Stimulated activated CD8-positive, alpha-beta memory T cell treated with anti-CD3 and anti-CD28 coated beads, Interleukin-7, amount 100 ng/mL, for 4 hours (primary cell): ENCODE results near the gene ERGIC1.
"Not testable (repeated sequence)": the region's sequence is repeated elsewhere in the genome, so short reads cannot be mapped to it uniquely, and the experiment has no call there.

ENCODE experiments used
- DNase-seq, 2 donors: peaks; one replicate each; pipeline ENCODE4 v3.0.0-alpha.2; 2020; ENCODE audit warnings: low read depth in 2 of 2

ERGIC1 gene

GRCh38 chr5:172833686-172834414, at the start of gene ERGIC1:
Gene ERGIC1, plus strand, starts transcription at chr5:172834251. Its CDS starts 163 bp downstream, at chr5:172834414.
- peak in 1 of 2 donors; percentile 61 for DNase-seq

- no peak for DNase-seq
Measured at GRCh38 chr5:172785429-172786088, 48.5 kb upstream of the ERGIC1 start.

- no peak for DNase-seq
Measured at GRCh38 chr5:172786736-172787462, 47.2 kb upstream of the ERGIC1 start.

DNA sequence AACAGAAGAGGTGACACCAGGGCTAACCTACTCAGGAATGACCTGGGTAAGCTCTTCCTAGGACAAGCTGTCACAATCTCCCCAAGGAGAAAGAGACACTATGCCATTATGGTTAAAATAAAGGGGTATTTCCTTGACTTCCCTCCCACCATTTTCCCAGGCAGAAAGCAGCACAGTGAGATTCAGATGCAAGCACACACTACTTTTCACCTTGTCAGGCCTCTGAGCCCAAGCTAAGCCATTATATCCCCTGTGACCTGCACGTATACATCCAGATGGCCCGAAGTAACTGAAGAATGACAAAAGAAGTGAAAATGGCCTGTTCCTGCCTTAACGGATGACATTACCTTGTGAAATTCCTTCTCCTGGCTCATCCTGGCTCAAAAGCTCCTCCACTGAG, 46.5 kb upstream of the ERGIC1 start:
- not testable (repeated sequence) for DNase-seq

GRCh38 chr5:172788771-172789686, 45.0 kb upstream of the ERGIC1 start:
- DNase-seq = no peak

GRCh38 chr5:172789687-172790495, 44.2 kb upstream of the ERGIC1 start:
- no peak for DNase-seq

GRCh38 chr5:172790496-172790889, 43.6 kb upstream of the ERGIC1 start:
- DNase-seq = no peak

DNA sequence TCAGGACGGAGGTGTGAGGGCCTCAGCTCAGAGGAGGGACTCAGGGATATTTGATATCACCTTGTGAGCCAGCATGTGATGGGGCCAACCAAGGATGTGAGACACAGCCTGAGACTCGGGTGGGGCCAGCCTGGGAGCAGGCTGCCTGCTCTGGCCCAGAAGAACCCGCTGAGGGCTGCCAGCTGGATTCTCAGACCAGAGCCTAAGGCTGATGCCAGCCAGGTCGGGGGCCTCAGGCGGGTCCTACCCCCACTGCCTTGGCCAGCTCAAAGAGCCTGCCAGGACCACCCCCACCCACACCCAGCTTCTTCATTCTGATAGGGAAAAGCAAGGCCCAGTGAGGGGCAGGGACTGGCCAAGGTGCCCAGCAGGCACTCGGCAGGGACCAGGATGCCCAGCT, 42.8 kb upstream of the ERGIC1 start:
- no peak for DNase-seq

- DNase-seq = no peak
Measured at GRCh38 chr5:172791726-172792445, 42.2 kb upstream of the ERGIC1 start.

- DNase-seq = no peak
Measured at GRCh38 chr5:172792701-172793570, 41.1 kb upstream of the ERGIC1 start.

GRCh38 chr5:172793577-172794488, 40.2 kb upstream of the ERGIC1 start:
- DNase-seq = no peak

DNA sequence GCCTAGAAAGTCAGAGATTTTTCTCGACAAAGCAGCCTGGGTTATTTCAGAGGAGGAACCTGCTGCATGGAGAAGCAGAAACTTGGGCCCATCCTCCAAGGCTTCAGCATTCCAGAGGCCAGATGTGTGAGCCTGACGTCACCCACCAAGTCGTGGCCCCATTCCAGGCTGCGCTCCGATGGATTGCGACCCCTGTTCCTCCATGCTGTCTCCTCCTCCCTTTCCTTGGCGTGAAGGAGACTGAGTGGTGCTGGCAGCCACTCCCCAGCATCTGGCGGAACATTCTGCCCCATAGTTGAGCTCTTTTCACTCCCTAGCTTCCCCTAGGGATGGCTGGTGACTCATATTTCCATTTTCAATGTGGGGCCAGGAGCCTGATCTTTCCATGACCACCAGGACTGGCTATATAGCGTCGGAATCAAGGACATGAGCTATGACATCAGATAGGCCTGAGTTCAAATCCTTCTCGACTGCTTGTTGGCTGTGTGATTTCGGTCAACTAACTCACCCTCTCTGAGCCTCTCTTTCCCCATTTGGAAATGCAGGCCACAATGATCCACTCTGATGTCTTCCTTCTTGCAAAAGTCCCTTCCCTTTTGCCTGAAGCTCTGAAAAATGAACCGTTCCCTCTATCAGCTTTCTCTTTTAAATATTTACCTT, 38.6 kb upstream of the ERGIC1 start:
- no peak for DNase-seq

GRCh38 chr5:172796306-172796705, 37.7 kb upstream of the ERGIC1 start:
- DNase-seq = no peak

GRCh38 chr5:172797771-172798191, 36.3 kb upstream of the ERGIC1 start:
- DNase-seq = no peak

DNA sequence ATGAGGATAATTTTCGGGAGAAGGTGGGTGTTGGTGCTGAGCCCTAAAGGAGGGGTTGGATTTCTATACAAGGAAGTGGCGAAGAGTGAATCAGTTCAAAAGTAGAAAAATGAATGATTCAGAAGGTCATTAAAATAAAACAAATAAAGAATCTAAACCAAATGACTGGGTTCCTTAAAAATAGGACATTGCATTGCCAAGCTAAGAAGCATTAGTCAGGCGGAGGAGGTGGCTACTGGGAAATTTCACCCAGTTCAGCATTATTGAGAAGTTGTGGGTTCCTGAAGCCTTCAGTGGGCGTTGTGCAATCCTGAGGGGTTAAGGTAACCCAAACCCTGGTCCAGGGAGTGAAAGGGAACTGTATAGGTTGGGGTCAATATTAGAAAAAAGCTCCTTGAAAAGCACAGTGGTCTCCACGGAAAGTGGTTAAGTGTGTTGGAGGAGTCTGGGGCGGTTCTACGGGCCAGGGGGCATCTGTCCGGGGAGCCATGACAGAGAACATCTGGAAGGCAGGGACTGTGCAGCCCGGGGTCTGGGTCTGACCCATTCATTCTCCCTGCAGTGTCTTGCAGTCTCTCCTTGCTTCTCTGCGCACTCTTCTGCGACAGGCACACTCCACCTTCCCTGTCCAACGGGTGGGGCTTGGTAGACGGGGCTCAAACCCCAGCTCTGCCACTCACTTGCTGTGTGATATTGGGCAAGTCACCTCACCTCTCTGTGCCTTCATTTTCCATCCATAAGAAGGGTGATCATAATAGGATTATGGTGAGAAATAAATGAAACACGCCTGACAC, 35.4 kb upstream of the ERGIC1 start:
- no peak for DNase-seq

GRCh38 chr5:172799416-172799815, 34.6 kb upstream of the ERGIC1 start:
- no peak for DNase-seq

- DNase-seq = no peak
Measured at GRCh38 chr5:172800088-172800551, 33.9 kb upstream of the ERGIC1 start.
